Non-pigmented ciliary epithelial cell (primary cell): ENCODE measurements around the gene AKIRIN2.
"Not testable (repeated sequence)": the region's sequence is repeated elsewhere in the genome, so short reads cannot be mapped to it uniquely, and the experiment has no call there.

ENCODE experiments used
- DNase-seq: peaks from one replicate; pipeline ENCODE4 v3.0.0-alpha.2; 2010; ENCODE audit warnings: low read depth

The AKIRIN2 gene

GRCh38 chr6:87687893-87688292, 14.1 kb downstream of the AKIRIN2 start:
- not testable (repeated sequence) for DNase-seq

GRCh38 chr6:87687296-87687695, 14.7 kb downstream of the AKIRIN2 start:
- DNase-seq, result no peak

- DNase-seq, result not testable (repeated sequence)
Observed at GRCh38 chr6:87686636-87687205, 15.3 kb downstream of the AKIRIN2 start.

DNA sequence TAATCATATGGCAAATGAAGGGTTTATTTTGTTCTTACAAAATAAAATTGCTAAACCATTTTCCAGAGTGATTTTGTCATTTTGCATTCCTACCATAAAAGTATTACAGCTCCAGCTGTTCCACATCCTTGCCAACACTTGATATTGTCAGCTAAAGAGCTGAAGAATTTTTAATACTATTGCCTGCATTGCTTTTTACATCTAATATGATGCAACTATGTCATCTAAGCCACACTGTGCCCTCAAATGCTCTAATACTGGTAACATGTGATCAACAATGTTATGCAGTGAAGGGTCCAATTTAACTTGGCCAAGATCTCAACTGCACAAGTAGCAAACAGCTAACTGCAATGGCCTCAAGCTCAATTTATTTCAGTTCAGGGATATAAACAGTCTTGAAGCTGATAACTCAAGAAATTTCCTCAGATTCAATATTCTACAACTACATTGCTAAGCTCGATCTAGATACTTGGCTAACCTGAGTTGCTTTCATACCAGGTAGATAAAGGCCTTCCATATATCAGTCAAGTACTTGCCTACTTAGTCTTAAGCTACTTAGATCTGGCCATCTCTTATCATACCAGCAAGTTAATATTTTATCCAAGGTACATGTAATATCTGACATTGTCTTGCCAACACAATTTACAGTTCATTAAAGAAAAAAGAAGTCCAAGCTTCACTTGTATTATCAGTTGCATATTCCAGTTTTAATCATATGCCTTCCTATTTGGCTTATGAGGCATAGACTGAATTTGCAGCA, 17.0 kb downstream of the AKIRIN2 start:
- DNase-seq, result no peak

DNA sequence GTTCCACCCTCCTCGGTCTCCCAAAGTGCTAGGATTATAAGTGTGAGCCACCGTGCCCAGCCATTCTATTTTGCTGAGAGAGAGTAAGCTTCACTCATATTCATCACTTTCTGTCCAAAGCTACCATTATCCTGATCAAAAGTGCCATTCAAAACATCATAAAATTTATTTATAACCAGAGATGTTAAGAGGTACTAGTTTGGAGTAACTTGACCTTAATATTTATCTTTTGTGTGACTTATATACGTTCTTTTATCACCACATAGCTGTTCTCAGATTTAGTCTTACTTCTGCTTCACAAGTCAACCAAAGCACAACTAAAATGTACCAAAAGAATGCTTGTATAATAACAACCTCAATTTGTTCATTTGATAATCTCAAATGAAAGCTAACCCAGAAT, 18.1 kb downstream of the AKIRIN2 start:
- no peak for DNase-seq

GRCh38 chr6:87682310-87682709, 19.7 kb downstream of the AKIRIN2 start:
- no peak for DNase-seq

GRCh38 chr6:87675004-87675681, 26.9 kb downstream of the AKIRIN2 start:
- no peak for DNase-seq

GRCh38 chr6:87674290-87674689, 27.7 kb downstream of the AKIRIN2 start:
- DNase-seq, result no peak

DNA sequence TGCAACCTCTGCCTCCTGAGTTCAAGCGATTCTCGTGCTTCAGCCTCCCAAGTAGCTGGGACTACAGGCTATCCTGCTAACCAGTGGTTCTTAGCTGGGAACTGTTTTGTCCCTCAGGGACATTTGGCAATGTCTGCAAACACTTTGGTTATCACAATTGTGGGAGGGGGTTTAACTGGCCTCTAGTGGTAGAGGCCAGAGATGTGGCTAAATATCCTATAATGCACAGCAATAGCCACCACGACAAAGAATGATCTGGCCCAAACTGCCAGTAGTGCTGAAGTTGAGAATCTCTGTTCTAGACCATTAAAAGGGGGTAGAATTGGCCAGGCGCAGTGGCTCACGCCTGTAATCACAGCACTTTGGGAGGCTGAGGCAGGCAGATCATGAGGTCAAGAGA, 28.8 kb downstream of the AKIRIN2 start:
- no peak for DNase-seq

DNA sequence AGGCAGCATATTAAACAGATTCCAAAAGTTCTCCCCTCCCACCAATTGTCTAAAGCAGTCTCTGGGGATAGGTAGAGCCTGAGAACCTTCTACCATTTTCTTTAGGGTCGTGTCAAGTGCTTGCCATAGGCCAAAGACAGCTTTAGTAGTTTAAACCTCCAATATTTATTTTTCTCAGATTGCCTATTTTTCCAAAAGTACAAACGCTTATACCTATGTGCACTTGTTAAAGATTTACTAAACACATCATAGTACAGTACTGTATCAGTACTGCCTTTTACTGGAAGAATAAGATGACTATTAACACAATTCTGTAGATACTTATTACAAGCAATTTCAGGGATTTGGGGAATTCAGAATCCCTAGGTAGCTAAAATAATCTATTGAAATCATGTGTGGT, 29.4 kb downstream of the AKIRIN2 start:
- DNase-seq, result no peak

DNA sequence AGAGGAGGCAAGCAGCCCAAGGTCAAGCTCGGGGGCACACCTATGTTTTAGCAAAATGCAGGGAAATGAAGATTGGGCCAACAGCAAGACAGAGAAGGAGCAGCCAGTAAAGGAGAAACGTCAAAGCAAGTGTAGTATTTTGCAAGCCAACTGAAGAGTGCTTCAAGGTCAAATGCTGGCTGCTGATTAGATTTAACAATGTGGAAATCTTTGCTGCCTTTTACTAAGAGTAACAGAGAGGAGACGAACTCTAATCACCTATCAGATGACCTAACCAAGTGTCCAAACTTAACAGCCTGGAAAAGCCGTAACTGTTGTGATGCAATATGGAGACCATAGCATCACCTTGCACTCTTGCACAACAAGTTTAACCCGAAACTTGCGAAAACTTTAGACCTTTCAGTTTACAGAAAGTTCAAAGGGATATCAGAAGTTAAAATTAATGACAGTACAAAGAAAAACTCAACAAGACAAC, 30.4 kb downstream of the AKIRIN2 start:
- no peak for DNase-seq

DNA sequence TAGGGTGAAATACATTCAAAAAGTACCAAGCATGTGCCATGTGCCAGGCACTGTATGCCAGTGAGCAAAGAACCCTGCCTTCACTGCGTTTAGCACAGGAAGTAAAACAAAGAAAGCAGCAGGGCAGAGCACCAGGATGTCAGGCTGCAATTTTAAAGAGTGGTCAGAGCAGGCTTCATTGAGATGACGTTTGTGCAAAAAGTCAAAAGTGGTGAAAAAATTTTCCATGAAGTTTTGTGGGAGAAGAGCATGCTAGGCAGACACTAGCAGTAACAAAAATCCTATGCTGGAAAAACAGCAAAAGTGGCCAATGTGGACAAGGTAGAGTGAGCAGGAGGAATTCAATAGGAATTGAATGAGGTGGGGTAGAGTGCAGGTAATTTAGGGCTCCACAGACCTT, 31.3 kb downstream of the AKIRIN2 start:
- DNase-seq, result no peak

DNA sequence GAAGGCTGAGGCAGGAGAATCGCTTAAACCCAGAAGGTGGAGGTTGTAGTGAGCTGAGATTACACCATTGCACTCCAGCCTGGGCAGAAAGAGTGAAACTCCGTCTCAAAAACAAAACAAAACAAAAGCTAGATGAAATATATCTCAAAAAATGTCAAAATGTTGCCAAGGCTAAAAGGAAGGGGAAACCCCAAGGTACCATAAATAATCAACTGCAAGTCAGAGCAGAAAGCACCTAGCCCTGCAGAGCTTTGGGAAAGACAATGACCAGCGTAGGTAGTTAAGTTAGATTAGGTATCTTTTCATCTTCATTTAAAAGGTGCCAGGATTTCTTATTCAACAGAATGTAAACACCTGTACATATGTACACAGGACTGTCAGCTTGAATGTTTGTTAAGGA, 33.0 kb downstream of the AKIRIN2 start:
- DNase-seq, result no peak

GRCh38 chr6:87668013-87668412, 34.0 kb downstream of the AKIRIN2 start:
- no peak for DNase-seq

DNA sequence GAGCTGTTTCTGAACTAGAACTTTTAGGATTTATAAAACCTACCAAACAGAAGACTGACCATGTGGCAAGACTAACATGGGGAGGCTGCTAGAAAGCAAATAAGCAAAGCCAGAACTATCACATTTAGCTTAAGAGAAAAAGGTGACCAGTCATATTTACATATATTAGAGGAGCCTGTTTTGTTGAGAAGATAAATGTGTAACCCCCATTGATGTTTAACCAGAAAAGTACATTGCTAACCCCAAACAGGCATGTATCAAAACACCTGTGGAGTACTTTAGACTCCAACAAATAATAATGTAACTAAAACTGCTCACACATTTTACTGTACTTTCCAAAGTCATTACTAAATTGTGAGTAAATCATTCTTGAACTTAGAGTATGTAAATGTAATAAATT, 35.0 kb downstream of the AKIRIN2 start:
- DNase-seq, result no peak

DNA sequence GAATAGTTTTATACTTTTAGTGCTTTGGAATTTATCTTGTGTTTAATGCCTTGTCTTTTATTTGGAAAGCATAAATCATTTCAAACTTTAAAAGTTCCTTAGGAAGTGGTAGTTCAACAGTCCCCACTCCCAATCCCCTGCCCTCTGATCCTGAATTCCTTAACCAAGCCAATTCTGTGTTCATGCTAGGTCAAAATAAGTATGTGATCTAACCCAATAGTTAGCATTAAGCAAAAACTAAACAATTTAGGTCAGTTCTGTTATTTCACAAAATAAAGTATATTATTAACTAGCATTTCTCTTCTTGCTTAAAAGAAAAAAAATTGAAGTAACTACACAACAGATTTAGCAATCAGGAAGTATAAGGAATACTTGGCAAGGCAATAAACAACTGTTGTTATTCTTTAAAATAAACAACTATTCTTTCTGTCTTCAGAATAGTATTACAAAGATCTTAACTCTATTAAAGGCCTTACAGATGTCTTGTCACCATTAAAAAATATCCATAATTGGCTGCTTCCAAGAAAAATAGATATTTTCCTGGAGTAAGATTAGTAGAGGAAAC, 37.0 kb downstream of the AKIRIN2 start:
- no peak for DNase-seq

DNA sequence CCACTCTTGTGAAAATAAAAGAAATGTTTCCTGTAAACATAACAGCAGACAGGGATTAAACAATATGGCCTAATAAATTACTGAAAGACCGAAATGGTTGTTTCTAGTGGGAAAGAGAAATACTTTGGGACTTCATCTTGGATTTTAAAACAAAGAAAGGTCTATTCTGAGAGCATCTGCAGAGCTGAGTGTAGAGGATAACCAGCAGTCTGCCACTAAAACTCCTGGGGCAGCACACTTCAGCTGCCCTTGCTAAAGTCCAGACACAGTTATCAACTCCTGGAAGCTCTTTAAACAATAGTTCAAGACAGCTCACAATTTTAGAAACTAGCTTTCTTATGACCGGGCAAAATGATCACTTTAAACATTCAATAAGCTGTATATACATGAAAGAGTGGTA, 38.6 kb downstream of the AKIRIN2 start:
- no peak for DNase-seq

DNA sequence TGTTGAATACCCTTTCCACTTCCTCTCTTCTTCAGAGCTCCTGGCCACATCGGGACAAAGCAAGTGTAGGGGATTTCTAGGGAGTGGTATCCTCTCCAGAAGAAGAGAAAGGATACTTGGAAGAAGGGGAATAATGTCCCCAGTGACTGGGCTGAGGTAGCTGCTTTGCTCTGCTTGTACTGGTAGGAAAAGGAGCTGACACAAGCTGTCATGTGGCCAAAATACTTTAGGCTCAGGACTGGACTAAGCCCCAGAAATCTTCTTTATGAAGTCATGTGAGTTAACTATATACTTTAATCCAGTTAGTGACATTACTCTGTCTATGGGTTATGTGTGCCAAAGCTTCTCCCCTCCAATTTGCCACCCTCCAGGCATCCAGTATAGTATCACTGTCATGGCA, 40.5 kb downstream of the AKIRIN2 start:
- no peak for DNase-seq

GRCh38 chr6:87661016-87661415, 41.0 kb downstream of the AKIRIN2 start:
- DNase-seq, result no peak

GRCh38 chr6:87660226-87660911, 41.7 kb downstream of the AKIRIN2 start:
- DNase-seq, result no peak

DNA sequence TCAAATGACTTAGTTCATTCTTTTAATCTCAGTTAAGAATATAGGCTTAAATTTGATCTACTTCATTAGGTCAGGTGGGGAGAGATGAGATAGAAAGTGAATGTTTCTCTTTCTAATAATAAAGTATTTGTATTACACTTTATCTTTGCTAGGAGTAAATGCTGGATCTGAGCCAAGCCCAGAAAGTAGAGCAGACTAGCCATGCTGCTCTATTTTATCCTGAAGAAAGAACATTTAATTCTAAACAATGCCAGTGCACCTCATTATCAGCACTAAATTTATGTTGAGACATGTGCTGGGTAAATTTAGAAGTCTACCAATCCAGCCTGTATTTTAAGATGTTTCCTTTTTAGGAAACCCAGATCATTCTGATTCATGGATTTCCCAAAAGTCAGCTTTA, 43.5 kb downstream of the AKIRIN2 start:
- no peak for DNase-seq

- DNase-seq, result no peak
Observed at GRCh38 chr6:87656857-87657256, 45.2 kb downstream of the AKIRIN2 start.
